ENCODE data around the gene OR10A2.

DNA sequence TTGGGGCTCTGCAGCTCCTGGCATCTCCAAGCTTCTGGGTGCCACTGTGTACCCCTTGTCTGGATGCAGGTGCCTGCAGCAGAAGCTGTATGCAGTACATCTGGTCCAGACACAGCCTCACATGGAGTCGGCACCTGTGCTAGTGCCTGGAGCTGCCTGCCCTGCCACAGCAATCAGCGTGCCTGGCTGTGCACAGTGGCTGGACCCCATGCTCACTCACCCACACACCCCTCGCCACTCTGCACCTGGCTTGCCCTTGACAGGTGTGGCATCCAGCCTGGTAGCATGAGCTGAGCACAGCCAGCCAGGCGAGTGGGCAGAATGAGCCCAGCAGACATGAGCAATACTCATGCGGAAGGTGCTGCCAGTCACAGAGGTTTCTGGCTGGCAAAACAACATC lies 43.9 kb upstream of the OR10A2 start:
- TF ChIP-seq, protein P1, sequence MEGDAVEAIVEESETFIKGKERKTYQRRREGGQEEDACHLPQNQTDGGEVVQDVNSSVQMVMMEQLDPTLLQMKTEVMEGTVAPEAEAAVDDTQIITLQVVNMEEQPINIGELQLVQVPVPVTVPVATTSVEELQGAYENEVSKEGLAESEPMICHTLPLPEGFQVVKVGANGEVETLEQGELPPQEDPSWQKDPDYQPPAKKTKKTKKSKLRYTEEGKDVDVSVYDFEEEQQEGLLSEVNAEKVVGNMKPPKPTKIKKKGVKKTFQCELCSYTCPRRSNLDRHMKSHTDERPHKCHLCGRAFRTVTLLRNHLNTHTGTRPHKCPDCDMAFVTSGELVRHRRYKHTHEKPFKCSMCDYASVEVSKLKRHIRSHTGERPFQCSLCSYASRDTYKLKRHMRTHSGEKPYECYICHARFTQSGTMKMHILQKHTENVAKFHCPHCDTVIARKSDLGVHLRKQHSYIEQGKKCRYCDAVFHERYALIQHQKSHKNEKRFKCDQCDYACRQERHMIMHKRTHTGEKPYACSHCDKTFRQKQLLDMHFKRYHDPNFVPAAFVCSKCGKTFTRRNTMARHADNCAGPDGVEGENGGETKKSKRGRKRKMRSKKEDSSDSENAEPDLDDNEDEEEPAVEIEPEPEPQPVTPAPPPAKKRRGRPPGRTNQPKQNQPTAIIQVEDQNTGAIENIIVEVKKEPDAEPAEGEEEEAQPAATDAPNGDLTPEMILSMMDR (IDR thresholded peaks at IDR 0.05): no peak
- no peak for TF ChIP-seq POLR2AphosphoS5 (IDR thresholded peaks at IDR 0.05)
